Measurements from ENCODE around the gene RSU1.

GRCh38 chr10:16820018-16820417 lies 2.8 kb upstream of the RSU1 start:
- TF ChIP-seq CTCF (conservative IDR thresholded peaks at IDR 0.05) (no peak), ZFX (IDR thresholded peaks at IDR 0.05) (no peak)

Measured in C4-2B (cell line).